Breast epithelium (tissue), 4 donors: ENCODE results near the gene HIPK4. TPM values are rescaled to one million over a fixed set of nuclear protein-coding genes. Genes with fewer than 3 reads are reported as not detected.

Experiments
- DNase-seq, 2 donors: peaks; one replicate each; pipeline ENCODE4 v3.0.0-alpha.2; 2019; ENCODE audit warnings: low spot score in 2 of 2
- H3K27ac ChIP-seq, 2 donors: fragments of 200-600 bp; sonication (generic) in 1 of 2; one replicate each; pipeline ENCODE4 v1.5.1; 2016 to 2019; ENCODE audit warnings: mild to moderate bottlenecking in 1 of 2
- H3K27me3 ChIP-seq, 2 donors: fragments of 200-600 bp; sonication (generic) in 1 of 2; one replicate each; pipeline versions ENCODE4 v1.5.1 to v1.6.0; 2017 to 2019; ENCODE audit warnings: control low read depth in 1 of 2, mild to moderate bottlenecking in 1 of 2
- H3K36me3 ChIP-seq: fragments of 200-600 bp; one replicate; pipeline ENCODE4 v1.5.1; 2019
- H3K4me1 ChIP-seq, 2 donors: fragments of 200-600 bp; sonication (generic); one replicate each; pipeline ENCODE4 v1.5.1; 2016 to 2019; ENCODE audit warnings: control low read depth in 1 of 2
- H3K4me3 ChIP-seq, 3 donors: fragments of 200-600 bp; sonication (generic); 1 replicate in 2 of 3; 2 replicates in 1 of 3; pipeline ENCODE4 v1.5.1; 2016 to 2019; ENCODE audit warnings: mild to moderate bottlenecking in 3 of 3, moderate library complexity in 2 of 3
- H3K9me3 ChIP-seq, 2 donors: fragments of 200-600 bp; sonication (generic) in 1 of 2; one replicate each; pipeline ENCODE4 v1.5.1; 2016 to 2019; ENCODE audit warnings: control low read depth in 1 of 2
- CTCF ChIP-seq, 3 donors: fragments of 450-650 bp; IDR thresholded peaks; one replicate each; pipeline ENCODE4 v1.5.1; 2016 to 2017; ENCODE audit warnings: antibody characterized with exemption in 3 of 3, mild to moderate bottlenecking in 3 of 3, moderate library complexity in 3 of 3
- POLR2A ChIP-seq: fragments of 450-650 bp; IDR thresholded peaks from one replicate; pipeline ENCODE4 v1.6.1; 2016; ENCODE audit warnings: antibody characterized with exemption, mild to moderate bottlenecking, moderate library complexity
- POLR2AphosphoS5 ChIP-seq, 3 donors: sonication (generic); formaldehyde crosslinking; IDR thresholded peaks; one replicate each; pipeline ENCODE4 v1.6.1; 2017; ENCODE audit warnings: antibody characterized with exemption in 3 of 3
- intact Hi-C: fragments of 100-400 bp; cut with DNase I; formaldehyde crosslinking; loops from one replicate; pipeline ENCODE4 v1.15.1; 2023; ENCODE audit warnings: low total_unique reads
- total RNA-seq, 3 donors: library from RNA; depleted of rRNA; stranded (reverse); fragments of >200 nt; gene quantifications; one replicate each; pipeline ENCODE4 v1.1.0, GENCODE V29; 2016

The HIPK4 gene
- total RNA-seq, 3 donors from 2014 or later: 0.16 to 0.33 TPM; not detected in 1

- no peak for TF ChIP-seq POLR2AphosphoS5 (IDR thresholded peaks at IDR 0.05)
- TF ChIP-seq CTCF (IDR thresholded peaks at IDR 0.05): no peak
- no peak for TF ChIP-seq POLR2A
- H3K27ac ChIP-seq: peak overlapping the region in 1 of 2 donors; percentile 7
- intact Hi-C loops: no loop called here
- H3K9me3 ChIP-seq: no peaks in the 10 kb centered on the region
- no peaks in the 10 kb centered on the region for H3K36me3 ChIP-seq
- H3K4me1 ChIP-seq: no peaks in the 10 kb centered on the region
- no peak for DNase-seq
- H3K4me3 ChIP-seq: peak overlapping the region in 2 of 3 donors; percentile 38 to 63
- no peaks in the 10 kb centered on the region for H3K27me3 ChIP-seq
Observed at GRCh38 chr19:40366697-40367561, 23.1 kb downstream of the HIPK4 start.

- Histone ChIP-seq H3K36me3 (no peaks in the 10 kb centered on the region), H3K27ac (peak overlapping the region; percentile 29 to 68), H3K27me3 (no peaks in the 10 kb centered on the region), H3K9me3 (no peaks in the 10 kb centered on the region), H3K4me3 (peak overlapping the region; percentile 38 to 63 (median 40)), H3K4me1 (no peaks in the 10 kb centered on the region)
- TF ChIP-seq POLR2A: no peak
- no peak for TF ChIP-seq CTCF (IDR thresholded peaks at IDR 0.05)
- no peak for TF ChIP-seq POLR2AphosphoS5 (IDR thresholded peaks at IDR 0.05)
- DNase-seq: peak in 1 of 2 donors; percentile 37
- intact Hi-C loops: no loop called here
Observed at GRCh38 chr19:40365613-40366401, 24.2 kb downstream of the HIPK4 start.

- TF ChIP-seq CTCF (IDR thresholded peaks at IDR 0.05) (no peak), POLR2A (no peak), POLR2AphosphoS5 (IDR thresholded peaks at IDR 0.05) (no peak)
- no peak for DNase-seq
- H3K27ac ChIP-seq: no peak overlapping the region
- H3K9me3 ChIP-seq: no peaks in the 10 kb centered on the region
- no peaks in the 10 kb centered on the region for H3K27me3 ChIP-seq
- no peaks in the 10 kb centered on the region for H3K36me3 ChIP-seq
- no peak overlapping the region for H3K4me3 ChIP-seq
- intact Hi-C loops: no loop called here
- H3K4me1 ChIP-seq: no peaks in the 10 kb centered on the region
Observed at GRCh38 chr19:40365010-40365409, 25.0 kb downstream of the HIPK4 start.

- TF ChIP-seq CTCF (IDR thresholded peaks at IDR 0.05) (no peak), POLR2A (no peak), POLR2AphosphoS5 (IDR thresholded peaks at IDR 0.05) (no peak)
Observed at GRCh38 chr19:40363069-40363468, 26.9 kb downstream of the HIPK4 start.

GRCh38 chr19:40362160-40362559 is 27.8 kb downstream of the HIPK4 start:
- H3K27ac ChIP-seq: no peak overlapping the region
- H3K4me3 ChIP-seq: no peak overlapping the region
- H3K4me1 ChIP-seq: no peaks in the 10 kb centered on the region
- no peaks in the 10 kb centered on the region for H3K36me3 ChIP-seq
- no peak for TF ChIP-seq CTCF (IDR thresholded peaks at IDR 0.05)
- TF ChIP-seq POLR2A: no peak
- TF ChIP-seq POLR2AphosphoS5 (IDR thresholded peaks at IDR 0.05): no peak
- H3K27me3 ChIP-seq: no peaks in the 10 kb centered on the region
- H3K9me3 ChIP-seq: no peaks in the 10 kb centered on the region
- no peak for DNase-seq
- intact Hi-C loops: no loop called here

More at GRCh38 chr19:40363069-40363468, 26.9 kb downstream of the HIPK4 start:
- intact Hi-C loops: no loop called here
- no peaks in the 10 kb centered on the region for H3K27me3 ChIP-seq
- H3K4me3 ChIP-seq: no peak overlapping the region
- H3K4me1 ChIP-seq: no peaks in the 10 kb centered on the region
- H3K36me3 ChIP-seq: no peaks in the 10 kb centered on the region
- no peaks in the 10 kb centered on the region for H3K9me3 ChIP-seq
- no peak for DNase-seq
- H3K27ac ChIP-seq: no peak overlapping the region
